Head of caudate nucleus (tissue), 42 donors: ENCODE measurements around the gene CLBA1.
A peak's percentile ranks its signal among the peaks of the same experiment; 100 is the strongest.
"Not testable (repeated sequence)": the region's sequence is repeated elsewhere in the genome, so short reads cannot be mapped to it uniquely, and the experiment has no call there.

Source experiments
- DNase-seq, 42 donors: peaks; one replicate each; pipeline versions ENCODE4 v3.0.0 to v3.0.0-alpha.2; 2020 to 2021; ENCODE audit warnings: mixed read lengths in 7 of 42
- intact Hi-C: fragments of 100-400 bp; cut with DNase I; formaldehyde crosslinking; loops from one replicate; pipeline ENCODE4 v1.15.0; 2022

CLBA1 gene

DNA sequence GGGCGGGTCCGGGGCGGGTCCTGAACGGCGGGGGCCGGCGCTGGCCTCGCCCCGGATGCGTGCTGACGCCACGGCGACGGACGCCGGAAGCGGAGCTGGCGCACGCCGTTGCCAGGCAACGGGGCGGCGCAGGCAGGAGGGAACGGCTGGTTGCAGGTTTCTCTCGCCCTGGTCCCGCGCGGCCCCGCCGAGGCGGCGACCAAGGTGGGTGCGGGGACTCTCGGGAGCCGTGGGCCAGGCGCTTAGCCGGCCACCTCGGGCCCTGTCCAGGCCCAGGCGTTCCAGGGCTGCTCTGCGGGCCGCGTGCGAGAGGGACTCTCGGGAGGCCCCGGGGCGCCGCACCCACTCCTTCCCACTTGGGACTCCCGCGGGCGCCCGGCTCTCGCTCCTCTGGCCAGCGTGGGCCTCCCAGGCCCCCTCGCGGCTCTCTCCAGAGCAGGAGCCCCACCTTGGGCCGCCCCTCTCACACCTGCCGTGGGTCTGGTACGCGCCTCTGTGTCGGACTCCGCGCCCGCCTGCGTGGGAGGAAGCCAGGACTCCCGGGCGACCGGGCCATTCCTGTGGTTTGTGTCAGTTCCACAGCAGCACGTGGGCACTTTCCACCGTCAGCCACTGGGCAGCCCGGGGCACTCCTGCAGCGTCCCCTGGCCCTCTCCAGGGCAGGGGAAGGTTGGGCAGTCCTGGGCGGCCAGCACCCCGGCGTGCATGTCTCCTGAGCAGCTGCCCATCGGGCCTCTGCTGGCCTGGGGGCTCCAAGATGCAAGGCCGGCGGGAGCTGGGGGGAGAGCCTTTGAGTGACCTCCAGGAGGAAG is at the start of gene CLBA1:
CLBA1 (plus strand) TSS at position 114 of the 812 bp plus-strand sequence; CDS start at position 758, 644 bp downstream.
- intact Hi-C loops = no loop called here
- DNase-seq = peak in 40 of 42 donors; percentile 63 to 95 (median 90)

DNA sequence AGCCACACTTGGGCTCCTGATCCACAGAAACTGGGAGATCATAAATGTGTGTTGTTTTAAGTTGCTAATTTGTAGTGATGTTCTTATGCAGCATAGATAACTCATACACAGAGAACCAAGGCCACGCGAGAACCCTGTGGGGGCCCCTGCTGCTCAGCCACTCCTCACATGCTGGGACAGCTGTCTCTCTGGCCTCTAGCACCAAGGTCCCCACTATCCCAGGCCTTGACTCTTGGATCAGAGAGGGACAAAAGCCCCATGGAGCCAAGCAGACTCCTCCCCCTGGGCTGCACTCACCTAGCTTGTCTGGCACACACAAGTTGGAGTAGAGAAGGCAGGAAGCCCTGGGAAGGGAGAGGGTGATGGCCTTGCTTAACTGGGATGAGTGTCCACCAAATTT is 49.6 kb upstream of the CLBA1 start:
- DNase-seq = no peak
- intact Hi-C loops = no loop called here

DNA sequence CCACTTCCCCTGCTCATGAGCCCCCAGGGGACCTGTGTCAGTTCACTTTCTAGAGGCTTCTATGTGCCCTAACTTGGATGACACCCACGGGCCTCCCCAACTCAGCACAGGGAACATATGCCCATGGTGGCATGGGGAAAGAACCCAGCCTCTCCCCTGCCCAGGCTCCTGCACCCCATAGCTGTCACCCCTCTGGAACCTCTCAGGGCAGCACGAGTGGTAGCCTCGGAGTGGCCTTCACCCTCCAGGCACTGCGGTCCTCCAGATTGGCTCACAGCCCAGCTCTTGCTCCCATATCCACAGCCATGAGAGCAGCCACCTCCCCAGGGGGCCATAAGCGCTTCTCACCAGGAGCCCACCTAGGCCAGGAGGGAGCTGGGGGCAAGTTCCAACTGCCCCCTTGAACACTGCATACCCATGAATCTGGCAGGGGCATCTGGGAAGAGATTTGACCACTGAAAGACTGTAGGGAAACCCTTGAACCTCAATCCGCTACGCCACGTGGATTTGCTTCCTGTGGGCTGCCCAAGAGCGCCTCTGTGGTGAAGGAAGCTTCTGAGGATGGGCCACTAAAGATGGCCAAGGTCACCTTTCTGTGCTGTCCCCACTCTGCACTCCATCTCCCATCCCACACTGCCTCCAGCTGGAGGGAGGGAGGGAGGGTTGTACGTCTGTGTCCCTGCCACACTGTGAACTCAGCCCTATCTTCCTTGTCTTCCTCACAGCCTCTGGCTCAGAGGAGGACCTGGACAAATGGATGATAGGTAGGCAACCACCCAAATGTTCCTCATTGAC is 49.0 kb upstream of the CLBA1 start:
- DNase-seq = no peak
- intact Hi-C loops = no loop called here

DNA sequence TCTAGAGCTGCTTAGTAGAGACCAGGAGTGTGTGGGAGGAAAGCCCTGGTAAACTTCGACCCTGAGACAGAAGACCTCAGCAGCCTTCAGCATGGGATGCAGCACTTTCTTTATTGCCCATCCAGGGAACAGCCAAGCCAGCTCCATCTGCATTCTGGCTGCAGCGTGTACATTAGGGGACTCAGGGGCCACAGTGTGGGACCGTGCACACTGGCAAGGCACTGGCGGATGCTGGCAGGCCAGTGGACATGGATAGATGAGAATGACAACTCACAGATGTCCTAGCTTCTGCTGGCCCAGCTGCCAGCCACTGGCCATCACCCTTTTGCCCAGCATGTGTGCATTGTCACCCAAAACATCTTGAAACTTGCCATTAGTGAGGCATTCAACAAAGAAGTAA is 48.4 kb upstream of the CLBA1 start:
- intact Hi-C loops = no loop called here
- DNase-seq = no peak

DNA sequence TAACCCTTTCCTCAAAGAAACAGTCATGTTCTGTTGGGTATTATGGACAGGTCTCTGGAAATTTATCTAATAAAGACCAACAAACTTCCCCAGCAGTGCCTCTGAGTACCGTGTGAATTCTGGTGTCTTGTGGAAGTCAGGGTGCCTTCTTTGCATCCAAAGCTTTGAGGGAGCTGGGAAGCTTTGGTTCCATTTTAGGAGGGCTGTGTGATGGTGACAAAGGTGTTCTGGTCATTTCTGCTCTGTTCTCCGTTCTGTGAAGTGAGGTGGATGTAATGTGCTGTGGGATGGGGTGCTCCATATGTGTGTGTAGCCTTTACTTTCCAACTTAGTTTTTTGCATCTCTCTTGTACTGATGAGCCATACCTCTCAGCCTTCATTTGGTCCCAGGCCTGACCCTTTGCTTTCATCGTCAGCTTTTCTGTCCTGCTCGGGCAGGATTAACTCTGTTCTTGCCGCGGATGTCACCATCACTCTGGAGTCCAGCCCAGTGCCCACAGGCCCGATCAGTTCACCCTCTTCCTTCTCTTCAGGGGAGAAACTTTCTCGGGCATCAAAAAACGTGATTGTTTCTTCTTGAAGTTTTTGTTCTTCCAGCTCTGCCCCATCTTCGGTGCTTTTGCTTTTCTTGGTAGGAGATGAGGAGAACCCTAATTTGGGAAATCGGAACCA is 47.8 kb upstream of the CLBA1 start:
- intact Hi-C loops = no loop called here
- DNase-seq = peak in 1 of 42 donors; percentile 19

DNA sequence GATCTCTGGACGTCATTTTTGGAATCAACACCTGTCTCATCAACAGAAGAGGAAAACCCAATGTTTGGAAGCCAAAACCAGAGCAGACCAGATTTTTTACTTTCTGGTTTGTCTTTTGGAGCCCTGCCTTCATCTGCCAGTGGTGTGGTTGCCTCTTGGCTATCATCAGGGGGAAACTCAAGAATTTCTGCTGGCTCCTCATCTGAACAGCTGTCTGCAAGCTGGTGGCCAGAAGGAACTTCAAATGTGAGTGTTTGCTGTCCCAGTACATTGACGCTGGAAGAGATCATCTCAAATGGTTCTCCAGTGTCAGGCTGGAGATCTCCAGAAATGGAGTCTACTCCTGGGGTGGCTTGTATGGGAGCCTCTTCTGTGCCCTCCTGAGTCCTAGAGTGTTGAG is 47.2 kb upstream of the CLBA1 start:
- intact Hi-C loops = no loop called here

DNA sequence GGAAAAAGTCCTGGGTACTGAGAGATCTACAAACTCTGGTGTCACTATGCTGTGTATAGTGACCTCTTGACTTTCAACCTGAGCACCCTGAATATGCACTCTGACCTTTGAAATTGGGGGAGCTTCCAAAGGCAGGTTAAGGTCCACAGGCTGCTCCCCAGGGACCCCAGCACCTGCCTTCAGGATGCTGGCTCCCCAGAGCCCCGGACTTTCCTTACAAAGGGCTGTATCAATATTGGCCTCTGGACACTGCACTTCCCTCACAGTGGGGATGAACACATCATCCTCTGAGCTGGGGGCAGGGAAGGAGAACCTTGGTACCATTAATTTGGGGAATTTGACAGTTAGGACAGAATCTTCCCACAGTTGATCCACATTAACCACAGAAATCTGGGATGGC is 46.6 kb upstream of the CLBA1 start:
- no peak for DNase-seq
- intact Hi-C loops = no loop called here

More for the DNA sequence above, 47.2 kb upstream of the CLBA1 start:
- no peak for DNase-seq

DNA sequence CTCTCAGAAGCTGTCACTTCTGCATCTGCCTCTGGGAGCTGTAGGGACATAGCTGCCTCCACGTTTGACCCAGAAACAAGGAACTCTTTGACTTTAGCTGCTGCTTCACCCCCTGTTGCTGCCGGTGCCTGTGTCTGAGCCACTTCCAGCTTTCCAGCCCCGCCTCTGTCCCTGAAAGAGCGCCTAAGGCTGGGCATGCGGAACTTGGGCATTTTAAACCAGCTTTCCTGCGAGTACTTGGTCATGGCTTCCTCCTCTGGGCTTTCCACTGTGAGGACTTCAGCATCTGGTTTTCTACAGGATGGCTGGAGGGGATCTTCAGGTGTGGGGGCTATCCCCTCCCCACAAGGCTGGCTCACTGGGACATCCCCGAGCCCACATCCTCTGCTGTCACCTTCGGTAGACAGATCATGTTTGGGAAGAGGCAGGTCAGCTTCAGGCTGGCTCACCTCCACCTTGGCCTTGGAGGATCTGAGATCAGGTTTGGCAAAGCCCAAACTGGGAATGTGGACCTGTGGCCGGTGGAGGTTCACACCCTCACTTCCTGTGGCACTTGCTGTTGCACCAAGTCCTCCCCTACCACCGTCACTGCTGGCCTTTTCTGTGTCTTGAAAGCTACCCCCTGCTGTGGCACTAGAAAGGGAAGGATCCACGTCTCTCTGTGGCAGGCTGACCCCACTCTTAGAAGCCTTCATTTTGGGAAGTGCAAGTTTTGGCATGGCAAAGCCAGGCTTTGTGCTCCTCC is 45.8 kb upstream of the CLBA1 start:
- intact Hi-C loops = no loop called here
- DNase-seq = no peak

DNA sequence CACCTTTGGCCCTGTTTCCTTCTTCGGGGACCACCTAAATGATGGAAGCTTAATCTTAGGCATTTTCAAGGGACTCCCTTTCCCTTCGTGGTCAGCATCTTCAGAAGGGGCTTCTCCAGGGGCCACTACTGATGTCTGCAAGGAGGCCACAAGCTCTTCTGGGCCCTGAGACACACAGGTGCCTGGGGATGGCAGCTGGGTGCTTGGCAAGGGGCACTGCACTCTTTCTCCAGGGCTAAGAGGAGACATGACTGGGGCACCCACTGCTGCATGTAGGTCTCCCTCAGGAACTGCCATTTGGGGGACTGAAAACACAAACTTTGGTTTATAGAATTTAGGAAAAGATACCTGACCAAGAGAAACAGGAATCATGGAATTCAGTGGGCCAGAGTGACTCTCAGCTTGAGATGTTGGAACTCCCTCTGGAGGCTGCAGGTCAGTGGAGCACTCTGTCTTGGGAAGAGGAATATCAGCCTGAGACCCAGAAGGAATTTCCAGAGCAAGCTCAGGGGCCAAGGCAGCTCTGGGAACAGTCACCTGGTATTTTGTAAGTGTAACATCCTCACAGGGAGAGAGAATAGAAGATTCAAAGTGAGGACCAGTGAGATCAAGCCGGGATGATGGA is 45.0 kb upstream of the CLBA1 start:
- DNase-seq = no peak
- intact Hi-C loops = no loop called here

DNA sequence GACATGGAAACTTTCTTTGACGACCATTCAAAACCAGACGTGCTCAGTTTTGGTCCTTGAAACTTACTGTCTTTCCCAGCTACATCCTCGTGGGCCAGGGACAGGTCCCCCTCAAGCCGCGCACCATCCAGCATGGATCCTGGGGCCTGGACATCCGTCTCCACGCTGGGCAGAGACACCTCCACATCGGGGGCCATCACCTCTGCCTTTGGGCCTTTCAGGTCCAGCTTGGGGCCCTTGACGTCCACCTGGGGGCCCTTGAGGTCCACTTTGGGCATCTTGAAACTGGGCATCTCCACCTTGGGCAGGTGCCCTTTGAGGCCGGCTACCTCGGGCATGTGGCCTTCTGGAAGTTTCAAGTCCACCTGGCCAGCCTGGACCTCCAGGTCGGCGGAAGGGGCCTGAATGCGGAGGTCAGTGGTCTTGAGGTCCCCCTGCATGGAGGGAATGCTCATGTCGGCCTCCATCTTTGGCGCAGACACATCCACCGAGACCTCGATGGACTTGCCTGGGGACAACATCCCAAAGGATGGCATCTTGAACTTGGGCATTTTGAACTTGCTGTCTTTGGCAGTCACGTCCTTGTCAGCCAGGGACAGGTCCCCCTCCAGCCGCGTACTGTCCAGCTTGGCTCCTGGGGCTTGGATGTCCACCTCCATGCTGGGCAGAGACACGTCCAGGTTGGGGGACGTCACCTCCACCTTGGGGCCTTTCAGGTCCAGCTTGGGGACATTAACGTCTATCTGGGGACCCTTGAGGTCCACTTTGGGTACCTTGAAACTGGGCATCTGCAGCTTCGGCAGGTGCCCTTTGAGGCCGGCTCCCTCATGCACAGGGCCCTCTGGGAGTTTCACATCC is 43.9 kb upstream of the CLBA1 start:
- intact Hi-C loops = no loop called here
- DNase-seq = peak in 1 of 42 donors; percentile 6

DNA sequence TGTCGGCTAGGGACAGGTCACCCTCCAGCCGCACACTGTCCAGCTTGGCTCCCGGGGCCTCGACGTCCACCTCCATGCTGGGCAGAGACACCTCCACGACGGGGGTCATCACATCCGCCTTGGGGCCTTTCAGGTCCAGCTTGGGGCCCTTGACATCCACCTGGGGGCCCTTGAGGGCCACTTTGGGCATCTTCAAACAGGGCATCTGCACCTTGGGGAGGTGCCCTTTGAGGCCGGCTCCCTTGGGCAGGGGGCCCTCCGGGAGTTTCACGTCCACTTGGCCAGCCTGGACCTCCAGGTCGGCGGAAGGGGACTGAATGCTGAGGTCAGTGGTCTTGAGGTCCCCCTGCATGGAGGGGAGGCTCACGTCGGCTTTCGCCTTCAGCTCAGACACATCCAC is 43.0 kb upstream of the CLBA1 start:
- peak in 1 of 42 donors; percentile 6 for DNase-seq
- intact Hi-C loops = no loop called here

DNA sequence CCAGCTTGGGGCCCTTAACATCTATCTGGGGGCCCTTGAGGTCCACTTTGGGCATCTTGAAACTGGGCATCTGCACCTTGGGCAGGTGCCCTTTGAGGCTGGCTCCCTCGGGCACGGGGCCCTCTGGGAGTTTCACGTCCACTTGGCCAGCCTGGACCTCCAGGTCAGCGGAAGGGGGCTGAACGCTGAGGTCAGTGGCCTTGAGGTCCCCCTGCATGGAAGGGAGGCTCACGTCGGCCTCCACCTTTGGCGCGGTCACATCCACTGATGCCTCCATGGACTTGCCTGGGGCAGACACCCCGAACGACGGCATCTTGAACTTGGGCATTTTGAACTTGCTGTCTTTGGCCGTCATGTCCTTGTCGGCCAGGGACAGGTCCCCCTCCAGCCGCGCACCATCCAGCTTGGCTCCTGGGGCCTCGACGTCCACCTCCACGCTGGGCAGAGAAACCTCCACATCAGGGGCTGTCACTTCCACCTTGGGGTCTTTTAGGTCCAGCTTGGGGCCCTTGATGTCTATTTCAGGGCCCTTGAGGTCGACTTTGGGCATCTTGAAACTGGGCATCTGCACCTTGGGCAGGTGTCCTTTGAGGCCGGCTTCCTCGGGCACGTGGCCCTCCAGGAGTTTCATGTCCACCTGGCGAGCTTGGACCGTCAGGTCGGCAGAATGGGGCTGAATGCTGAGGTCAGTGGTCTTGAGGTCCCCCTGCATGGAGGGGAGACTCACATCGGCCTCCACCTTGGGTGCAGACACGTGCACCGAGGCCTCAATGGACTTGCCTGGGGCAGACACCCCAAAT is 42.2 kb upstream of the CLBA1 start:
- DNase-seq = peak in 1 of 42 donors; percentile 9
- intact Hi-C loops = not testable (repeated sequence)

DNA sequence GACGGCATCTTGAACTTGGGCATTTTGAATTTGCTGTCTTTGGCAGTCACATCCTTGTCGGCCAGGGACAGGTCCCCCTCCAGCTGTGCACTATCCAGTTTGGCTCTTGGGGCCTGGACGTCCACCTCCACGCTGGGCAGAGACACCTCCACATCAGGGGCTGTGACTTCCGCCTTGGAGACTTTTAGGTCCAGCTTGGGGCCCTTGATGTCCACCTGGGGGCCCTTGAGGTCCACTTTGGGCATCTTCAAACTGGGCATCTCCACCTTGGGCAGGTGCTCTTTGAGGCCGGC is 41.6 kb upstream of the CLBA1 start:
- intact Hi-C loops = not testable (repeated sequence)
- DNase-seq = peak in 1 of 42 donors; percentile 0

DNA sequence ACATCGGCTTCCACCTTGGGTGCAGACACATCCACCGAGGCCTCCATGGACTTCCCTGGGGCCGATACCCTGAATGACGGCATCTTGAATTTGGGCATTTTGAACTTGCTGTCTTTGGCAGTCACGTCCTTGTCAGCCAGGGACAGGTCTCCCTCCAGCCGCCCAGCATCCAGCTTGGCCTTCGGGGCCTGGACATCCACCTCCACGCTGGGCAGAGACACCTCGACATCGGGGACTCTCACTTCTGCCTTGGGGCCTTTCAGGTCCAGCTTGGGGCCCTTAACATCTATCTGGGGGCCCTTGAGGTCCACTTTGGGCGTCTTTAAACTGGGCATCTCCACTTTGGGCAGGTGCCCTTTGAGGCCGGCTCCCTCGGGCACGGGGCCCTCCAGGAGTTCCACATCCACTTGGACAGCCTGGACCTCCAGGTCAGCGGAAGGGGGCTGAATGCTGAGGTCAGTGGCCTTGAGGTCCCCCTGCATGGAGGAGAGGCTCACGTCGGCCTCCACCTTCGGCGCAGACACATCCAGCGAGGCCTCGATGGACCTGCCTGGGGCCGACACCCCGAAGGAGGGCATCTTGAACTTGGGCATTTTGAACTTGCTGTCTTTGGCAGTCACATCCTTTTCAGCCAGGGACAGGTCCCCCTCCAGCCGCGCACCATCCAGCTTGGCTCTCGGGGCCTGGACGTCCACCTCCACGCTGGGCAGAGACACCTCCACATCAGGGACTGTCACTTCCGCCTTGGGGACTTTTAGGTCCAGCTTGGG is 41.0 kb upstream of the CLBA1 start:
- not testable (repeated sequence) for DNase-seq

DNA sequence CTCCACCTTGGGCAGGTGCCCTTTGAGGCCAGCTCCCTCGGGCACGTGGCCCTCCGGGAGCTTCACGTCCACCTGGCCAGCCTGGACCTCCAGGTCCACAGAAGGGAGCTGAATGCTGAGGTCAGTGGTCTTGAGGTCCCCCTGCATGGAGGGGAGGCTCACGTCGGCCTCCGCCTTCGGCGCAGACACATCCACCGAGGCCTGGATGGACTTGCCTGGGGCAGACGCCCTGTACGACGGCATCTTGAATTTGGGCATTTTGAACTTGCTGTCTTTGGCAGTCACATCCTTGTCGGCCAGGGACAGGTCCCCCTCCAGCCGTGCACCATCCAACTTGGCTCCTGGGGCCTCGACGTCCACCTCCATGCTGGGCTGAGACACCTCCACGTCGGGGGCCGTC is 40.3 kb upstream of the CLBA1 start:
- intact Hi-C loops, DNase-seq: not testable (repeated sequence)

More for the DNA sequence above, 41.0 kb upstream of the CLBA1 start:
- intact Hi-C loops = not testable (repeated sequence)
